B cell (primary cell): ENCODE data around the gene UQCR11. TPM values are rescaled to one million over a fixed set of nuclear protein-coding genes. Genes with fewer than 3 reads are reported as not detected.

Experiments
- ATAC-seq: fragments of 200-7000 bp; cut with Tn5 transposase; one replicate; pipeline ENCODE4 v1.10.0; 2021; ENCODE audit warnings: low read depth, mild to moderate bottlenecking, moderate number of reproducible peaks, moderate library complexity
- CTCF ChIA-PET: fragments of 350-600 bp; sonication (Branson Sonifier 250); formaldehyde crosslinking; loops from one replicate; lab custom pipeline; 2021; ENCODE audit warnings: antibody characterized with exemption, inconsistent platforms; lab: Charles Lee
- POLR2A ChIA-PET: fragments of 350-600 bp; sonication (Branson Sonifier 250); formaldehyde crosslinking; loops from one replicate; lab custom pipeline; 2021; ENCODE audit warnings: antibody characterized with exemption; lab: Charles Lee
- DNase-seq: peaks from one replicate; pipeline ENCODE4 v3.0.0; 2013
- H2AFZ ChIP-seq: 2 replicates; pipeline ENCODE4 v1.6.1; 2012; ENCODE audit warnings: mild to moderate bottlenecking, low read depth, low read length; ENCODE audit not compliant: insufficient read depth, poor library complexity, severe bottlenecking
- H3K27ac ChIP-seq, 2 donors: 1 replicate in 1 of 2; 2 replicates in 1 of 2; pipeline ENCODE4 v1.5.1; 2012 to 2013; ENCODE audit warnings: low read length in 2 of 2, mild to moderate bottlenecking in 2 of 2, moderate library complexity in 1 of 2
- H3K27me3 ChIP-seq, 4 experiments: fragments of 200-600 bp in 1 of 4; sonication (generic) in 1 of 4; replicated peaks in 1 of 4; 1 replicate in 2 of 4; 2 replicates in 2 of 4; pipeline versions ENCODE4 v1.6.1 to v1.7.0; 2013 to 2016; ENCODE audit warnings: low read length in 3 of 4, mild to moderate bottlenecking in 2 of 4, mixed read lengths in 1 of 4, moderate library complexity in 1 of 4; ENCODE audit not compliant: insufficient read depth in 4 of 4, control insufficient read depth in 3 of 4; ENCODE audit errors: control extremely low read depth in 1 of 4
- H3K36me3 ChIP-seq, 2 experiments: replicated peaks in 1 of 2; 1 replicate in 1 of 2; 2 replicates in 1 of 2; pipeline versions ENCODE4 v1.6.1 to v1.7.1; 2013; ENCODE audit warnings: low read length in 1 of 2; ENCODE audit not compliant: insufficient read depth in 2 of 2, control insufficient read depth in 1 of 2; ENCODE audit errors: control extremely low read depth in 1 of 2, extremely low read depth in 1 of 2
- H3K4me1 ChIP-seq, 2 donors: fragments of 200-600 bp in 1 of 2; sonication (generic) in 1 of 2; 1 replicate in 1 of 2; 2 replicates in 1 of 2; pipeline versions ENCODE4 v1.5.1 to v1.6.1; 2013 to 2017; ENCODE audit warnings: low read length in 2 of 2; ENCODE audit not compliant: control insufficient read depth in 2 of 2, insufficient read depth in 2 of 2
- H3K4me2 ChIP-seq: replicated peaks from 2 replicates; pipeline ENCODE3; 2012; ENCODE audit warnings: mild to moderate bottlenecking, low read depth, low read length; ENCODE audit not compliant: poor library complexity, severe bottlenecking
- H3K4me3 ChIP-seq, 5 experiments: fragments of 200-600 bp in 1 of 5; sonication (generic) in 1 of 5; 1 replicate in 3 of 5; 2 replicates in 2 of 5; pipeline versions ENCODE4 v1.5.1 to v1.7.0; 2011 to 2016; ENCODE audit warnings: low read length in 4 of 5, mild to moderate bottlenecking in 4 of 5, low read depth in 2 of 5, control low read depth in 1 of 5, moderate library complexity in 1 of 5; ENCODE audit not compliant: insufficient read depth in 1 of 5; ENCODE audit errors: control extremely low read depth in 1 of 5, extremely low read depth in 1 of 5
- H3K79me2 ChIP-seq: fragments of 200-600 bp; sonication (generic); one replicate; pipeline ENCODE4 v1.6.0; 2016; ENCODE audit warnings: low read length; ENCODE audit not compliant: control insufficient read depth, insufficient read depth
- H3K9ac ChIP-seq: fragments of 200-600 bp; sonication (generic); 2 replicates; pipeline ENCODE4 v1.6.1; 2017; ENCODE audit warnings: mild to moderate bottlenecking, low read length, moderate library complexity
- H3K9me3 ChIP-seq, 3 donors: one replicate each; pipeline versions ENCODE4 v1.6.1 to v1.7.1; 2013; ENCODE audit warnings: low read length in 2 of 3; ENCODE audit not compliant: control insufficient read depth in 2 of 3, insufficient read depth in 1 of 3; ENCODE audit errors: control extremely low read depth in 1 of 3
- H4K20me1 ChIP-seq: 2 replicates; pipeline ENCODE4 v1.6.0; 2012; ENCODE audit warnings: mild to moderate bottlenecking, low read length; ENCODE audit not compliant: insufficient read depth, control insufficient read depth, poor library complexity, severe bottlenecking
- H3K27ac Mint-ChIP-seq: one replicate; pipeline ENCODE4 v1.8.0; 2021; ENCODE audit warnings: mixed read lengths
- H3K27me3 Mint-ChIP-seq: one replicate; pipeline ENCODE4 v1.8.0; 2021; ENCODE audit warnings: mixed read lengths
- H3K4me1 Mint-ChIP-seq: one replicate; pipeline ENCODE4 v1.8.0; 2021; ENCODE audit warnings: mixed read lengths
- H3K4me3 Mint-ChIP-seq: one replicate; pipeline ENCODE4 v1.8.0; 2021; ENCODE audit warnings: mixed read lengths
- H3K9me3 Mint-ChIP-seq: one replicate; pipeline ENCODE4 v1.8.0; 2022; ENCODE audit warnings: mixed read lengths; ENCODE audit not compliant: insufficient read depth
- EZH2 ChIP-seq: IDR thresholded peaks from 2 replicates; pipeline ENCODE4 v1.6.1; 2012; ENCODE audit warnings: borderline replicate concordance, low read depth, mild to moderate bottlenecking, moderate library complexity, low read length; ENCODE audit not compliant: insufficient read depth, poor library complexity, severe bottlenecking
- WGBS: methylation state at CpG from one replicate; pipeline ENCODE4 v1.1.5; 2013; ENCODE audit warnings: missing lambda C conversion rate; ENCODE audit not compliant: insufficient coverage; 5-methylcytosine and 5-hydroxymethylcytosine counted together
- intact Hi-C: fragments of 100-400 bp; cut with micrococcal nuclease; formaldehyde crosslinking; loops from one replicate; pipeline ENCODE4 v1.10.0; 2022
- polyA plus RNA-seq: library from polyadenylated mRNA; depleted of rRNA; stranded (reverse); fragments of >200 nt; gene quantifications from 2 replicates; pipeline ENCODE4 v1.2.3, GENCODE V29; 2012
- total RNA-seq, 2 donors: library from RNA; stranded (reverse); fragments of 120-200 nt in 1 of 2; gene quantifications; 1 replicate in 1 of 2; 2 replicates in 1 of 2; pipeline versions ENCODE4 v1.2.3 to v1.2.4, GENCODE V29; 2013 to 2022
- TF ChIP-seq, protein P1 (sequence below): fragments of 200-600 bp; IDR thresholded peaks from one replicate; pipeline ENCODE4 v1.8.0; 2022; ENCODE audit warnings: antibody characterized with exemption, mild to moderate bottlenecking

UQCR11 gene
- total and polyA plus RNA-seq, 2 donors (not counting 1 experiment from before 2014, with no cell fraction given), result 59.5 to 66.8 TPM

DNA sequence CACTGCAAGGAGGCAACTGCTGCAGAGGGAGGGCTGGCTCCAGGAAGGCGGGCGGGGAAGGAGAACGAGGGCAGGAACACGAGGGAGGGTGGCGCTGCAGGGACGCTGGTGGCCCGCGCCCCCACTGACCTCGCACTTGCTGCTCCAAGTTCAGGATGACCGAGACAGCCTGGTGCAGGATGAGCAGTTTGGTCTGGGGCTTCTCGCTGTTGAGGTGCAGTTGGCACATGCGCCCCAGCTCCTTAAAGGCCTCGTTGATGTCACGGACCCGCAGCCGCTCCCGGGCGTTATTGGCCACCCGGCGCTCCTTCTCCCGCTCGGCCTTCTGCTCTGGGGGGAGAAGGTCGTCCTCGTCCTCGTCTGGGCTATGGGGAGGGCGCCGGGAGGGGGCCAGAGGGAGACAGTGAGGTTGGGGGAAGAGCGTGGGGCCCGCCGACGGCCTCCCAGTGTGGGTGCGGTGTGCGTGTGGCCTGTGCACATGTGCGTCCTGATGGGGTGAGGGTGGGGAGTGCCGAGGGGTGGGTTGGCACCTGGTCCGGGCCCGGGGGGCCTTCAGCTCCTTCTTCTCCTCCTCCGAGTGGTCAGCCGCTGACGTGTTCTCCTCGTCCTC is 10.0 kb upstream of the UQCR11 start:
- ATAC-seq (no peak), DNase-seq (no peak)
- Mint-ChIP-seq H3K27me3 (no peaks in the 10 kb centered on the region), H3K4me1 (peaks cover 30% of the 10 kb centered on the region), H3K9me3 (no peaks in the 10 kb centered on the region), H3K27ac (peak overlapping the region; percentile 15), H3K4me3 (no peak overlapping the region)
- peaks cover 22% of the 10 kb centered on the region for H3K79me2 ChIP-seq
- CTCF ChIA-PET, result interaction anchor here (1.2 kb wide), 1 partner anchor 210 kb away, joined by 3 read pairs; no protein-coding TSS in a partner anchor
- H3K27ac ChIP-seq, result no peak overlapping the region
- no peak for TF ChIP-seq EZH2
- TF ChIP-seq, protein P1, sequence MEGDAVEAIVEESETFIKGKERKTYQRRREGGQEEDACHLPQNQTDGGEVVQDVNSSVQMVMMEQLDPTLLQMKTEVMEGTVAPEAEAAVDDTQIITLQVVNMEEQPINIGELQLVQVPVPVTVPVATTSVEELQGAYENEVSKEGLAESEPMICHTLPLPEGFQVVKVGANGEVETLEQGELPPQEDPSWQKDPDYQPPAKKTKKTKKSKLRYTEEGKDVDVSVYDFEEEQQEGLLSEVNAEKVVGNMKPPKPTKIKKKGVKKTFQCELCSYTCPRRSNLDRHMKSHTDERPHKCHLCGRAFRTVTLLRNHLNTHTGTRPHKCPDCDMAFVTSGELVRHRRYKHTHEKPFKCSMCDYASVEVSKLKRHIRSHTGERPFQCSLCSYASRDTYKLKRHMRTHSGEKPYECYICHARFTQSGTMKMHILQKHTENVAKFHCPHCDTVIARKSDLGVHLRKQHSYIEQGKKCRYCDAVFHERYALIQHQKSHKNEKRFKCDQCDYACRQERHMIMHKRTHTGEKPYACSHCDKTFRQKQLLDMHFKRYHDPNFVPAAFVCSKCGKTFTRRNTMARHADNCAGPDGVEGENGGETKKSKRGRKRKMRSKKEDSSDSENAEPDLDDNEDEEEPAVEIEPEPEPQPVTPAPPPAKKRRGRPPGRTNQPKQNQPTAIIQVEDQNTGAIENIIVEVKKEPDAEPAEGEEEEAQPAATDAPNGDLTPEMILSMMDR, result no peak
- 98% methylated on average over 36 of the region's 41 CpGs for WGBS
- H3K36me3 ChIP-seq, result peaks cover 0 to 80% of the 10 kb centered on the region in 2 experiments
- POLR2A ChIA-PET, result no interaction called here
- no peak overlapping the region for H3K9ac ChIP-seq
- intact Hi-C loops, result no loop called here
- peaks cover 99% of the 10 kb centered on the region for H4K20me1 ChIP-seq
- H3K4me1 ChIP-seq, result peaks cover 19 to 36% of the 10 kb centered on the region in 2 donors
- no peaks in the 10 kb centered on the region for H3K9me3 ChIP-seq
- no peak overlapping the region for H3K4me3 ChIP-seq
- H2AFZ ChIP-seq, result no peak overlapping the region
- no peak overlapping the region for H3K4me2 ChIP-seq
- H3K27me3 ChIP-seq, result no peaks in the 10 kb centered on the region

DNA sequence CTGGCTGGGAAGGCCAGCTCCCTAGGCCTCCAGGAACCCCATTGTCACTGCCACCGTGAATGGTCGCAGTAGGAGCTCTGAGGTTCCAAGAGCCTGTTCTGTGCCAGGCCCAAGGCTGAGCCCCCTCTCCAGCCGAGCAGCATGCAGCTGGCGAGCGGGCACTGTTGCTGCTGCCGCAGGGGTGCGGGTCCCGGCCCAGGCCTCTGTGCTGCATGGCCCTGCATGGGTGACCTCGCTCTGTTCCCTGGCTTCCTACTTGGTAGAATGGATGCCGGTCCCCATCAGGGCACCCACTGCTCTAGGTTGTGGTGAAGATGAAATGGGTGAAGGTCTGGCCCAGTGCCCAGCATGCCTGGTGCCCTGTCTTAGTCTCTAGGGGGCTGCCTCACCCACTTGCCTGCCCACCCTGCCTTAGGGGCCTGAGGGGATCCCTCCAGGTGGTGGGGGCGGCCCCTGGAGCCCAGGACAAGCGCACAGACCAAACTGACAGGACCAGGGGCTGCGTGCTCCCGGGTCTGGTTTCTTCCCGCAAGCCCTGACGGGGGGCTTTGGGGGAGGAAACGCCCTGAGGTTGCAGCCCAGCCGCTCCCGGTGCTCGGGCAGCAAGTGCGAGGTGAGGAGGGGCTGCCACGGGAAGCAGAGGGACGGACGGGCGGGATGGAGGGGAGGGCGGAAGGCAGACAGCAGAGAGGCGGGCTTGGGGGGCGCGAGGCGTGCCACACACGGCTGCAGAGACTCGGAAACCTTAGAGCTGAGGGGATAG is 8.7 kb upstream of the UQCR11 start:
- Histone ChIP-seq H3K4me3 (no peak overlapping the region), H3K4me1 (peaks cover 28 to 45% of the 10 kb centered on the region in 2 donors), H3K36me3 (peaks cover 0 to 83% of the 10 kb centered on the region in 2 experiments), H3K9ac (no peak overlapping the region), H3K27ac (no peak overlapping the region), H3K79me2 (peaks cover 21% of the 10 kb centered on the region), H3K4me2 (no peak overlapping the region), H4K20me1 (peaks cover 99% of the 10 kb centered on the region), H3K27me3 (no peaks in the 10 kb centered on the region), H2AFZ (no peak overlapping the region), H3K9me3 (no peaks in the 10 kb centered on the region)
- DNase-seq (no peak), ATAC-seq (no peak)
- ChIA-PET POLR2A (interaction anchor here (0.6 kb wide), 1 partner anchor 12 kb away, joined by 3 read pairs; no protein-coding TSS in a partner anchor), CTCF (no interaction called here)
- Mint-ChIP-seq H3K27ac (no peak overlapping the region), H3K4me1 (peaks cover 39% of the 10 kb centered on the region), H3K27me3 (no peaks in the 10 kb centered on the region), H3K9me3 (no peaks in the 10 kb centered on the region), H3K4me3 (no peak overlapping the region)
- 97% methylated on average over 27 of the region's 32 CpGs for WGBS
- no peak for TF ChIP-seq EZH2
- TF ChIP-seq, protein P1, result no peak
- intact Hi-C loops, result no loop called here
